Naive thymus-derived CD4-positive, alpha-beta T cell (primary cell): ENCODE data around the gene TP53I11. TPM values are rescaled to one million over a fixed set of nuclear protein-coding genes. Genes with fewer than 3 reads are reported as not detected.
A peak's percentile ranks its signal among the peaks of the same experiment; 100 is the strongest.

Experiments used
- ATAC-seq: fragments of 150-1000 bp; cut with Tn5 transposase; 2 replicates; pipeline ENCODE4 v1.10.0; 2021; ENCODE audit warnings: mild to moderate bottlenecking, moderate library complexity
- CTCF ChIA-PET: fragments of 350-600 bp; sonication (Branson Sonifier 250); formaldehyde crosslinking; loops from one replicate; lab custom pipeline; 2021; ENCODE audit warnings: antibody characterized with exemption; lab: Charles Lee
- POLR2A ChIA-PET: fragments of 350-600 bp; sonication (Branson Sonifier 250); formaldehyde crosslinking; loops from one replicate; lab custom pipeline; 2021; ENCODE audit warnings: antibody characterized with exemption, inconsistent platforms; lab: Charles Lee
- DNase-seq, 9 donors: peaks; one replicate each; pipeline versions ENCODE4 v3.0.0 to v3.0.0-alpha.2; 2020 to 2022; ENCODE audit warnings: mixed read lengths in 1 of 9
- H3K27ac ChIP-seq: one replicate; pipeline ENCODE4 v1.7.0; 2013; ENCODE audit warnings: mild to moderate bottlenecking, low read depth, low read length, moderate library complexity
- H3K27me3 ChIP-seq, 2 donors: one replicate each; pipeline ENCODE4 v1.7.0; 2013; ENCODE audit warnings: low read length in 2 of 2, mild to moderate bottlenecking in 2 of 2, moderate library complexity in 2 of 2; ENCODE audit not compliant: control insufficient read depth in 2 of 2, insufficient read depth in 2 of 2
- H3K36me3 ChIP-seq, 3 experiments: 1 replicate in 2 of 3; 2 replicates in 1 of 3; pipeline ENCODE4 v1.7.0; 2013; ENCODE audit warnings: low read length in 3 of 3, mild to moderate bottlenecking in 3 of 3, moderate library complexity in 1 of 3; ENCODE audit not compliant: insufficient read depth in 3 of 3, control insufficient read depth in 2 of 3
- H3K4me1 ChIP-seq, 2 donors: one replicate each; pipeline ENCODE4 v1.7.0; 2013; ENCODE audit warnings: low read length in 2 of 2, mild to moderate bottlenecking in 2 of 2, moderate library complexity in 1 of 2; ENCODE audit not compliant: control insufficient read depth in 2 of 2, insufficient read depth in 2 of 2
- H3K4me3 ChIP-seq: 2 replicates; pipeline ENCODE4 v1.7.0; 2013; ENCODE audit warnings: mild to moderate bottlenecking, low read length
- H3K9me3 ChIP-seq, 3 experiments: 1 replicate in 2 of 3; 2 replicates in 1 of 3; pipeline ENCODE4 v1.7.0; 2013; ENCODE audit warnings: low read length in 3 of 3; ENCODE audit not compliant: control insufficient read depth in 2 of 3
- H3K27ac Mint-ChIP-seq, 9 donors: one replicate each; pipeline ENCODE4 v1.8.0; 2020 to 2022; ENCODE audit warnings: mixed read lengths in 9 of 9, mild to moderate bottlenecking in 8 of 9, moderate library complexity in 5 of 9, inconsistent platforms in 2 of 9
- H3K27me3 Mint-ChIP-seq, 5 donors: one replicate each; pipeline ENCODE4 v1.8.0; 2021 to 2022; ENCODE audit warnings: mixed read lengths in 5 of 5, mild to moderate bottlenecking in 1 of 5
- H3K36me3 Mint-ChIP-seq, 5 donors: one replicate each; pipeline ENCODE4 v1.8.0; 2020 to 2022; ENCODE audit warnings: mixed read lengths in 5 of 5, mild to moderate bottlenecking in 3 of 5, inconsistent platforms in 1 of 5
- H3K4me1 Mint-ChIP-seq, 7 donors: one replicate each; pipeline ENCODE4 v1.8.0; 2020 to 2022; ENCODE audit warnings: mixed read lengths in 7 of 7, mild to moderate bottlenecking in 3 of 7, inconsistent platforms in 1 of 7
- H3K4me3 Mint-ChIP-seq, 10 donors: one replicate each; pipeline ENCODE4 v1.8.0; 2020 to 2022; ENCODE audit warnings: mild to moderate bottlenecking in 10 of 10, mixed read lengths in 10 of 10, moderate library complexity in 6 of 10, inconsistent platforms in 2 of 10
- H3K9me3 Mint-ChIP-seq, 11 donors: one replicate each; pipeline ENCODE4 v1.8.0; 2020 to 2022; ENCODE audit warnings: mixed read lengths in 11 of 11, mild to moderate bottlenecking in 4 of 11, inconsistent platforms in 1 of 11, moderate library complexity in 1 of 11
- intact Hi-C, 2 donors: fragments of 100-400 bp; cut with micrococcal nuclease; formaldehyde crosslinking; loops; one replicate each; pipeline ENCODE4 v1.15.1; 2023
- polyA plus RNA-seq, 2 donors: library from polyadenylated mRNA; unstranded; fragments of 300-500 nt; fragmentation: Illumina TruSeq; gene quantifications; one replicate each; pipeline ENCODE4 v1.2.3, GENCODE V29; 2021
- total RNA-seq, 6 experiments: library from RNA in 5 of 6; stranded (reverse) in 5 of 6; gene quantifications; 1 replicate in 5 of 6; 2 replicates in 1 of 6; pipeline ENCODE4 v1.2.3 and lab custom pipeline; 2021 to 2026

TP53I11 gene
- total and polyA plus RNA-seq, 7 experiments from 2014 or later: 0.35 to 7.6 (median 1.2) TPM

DNA sequence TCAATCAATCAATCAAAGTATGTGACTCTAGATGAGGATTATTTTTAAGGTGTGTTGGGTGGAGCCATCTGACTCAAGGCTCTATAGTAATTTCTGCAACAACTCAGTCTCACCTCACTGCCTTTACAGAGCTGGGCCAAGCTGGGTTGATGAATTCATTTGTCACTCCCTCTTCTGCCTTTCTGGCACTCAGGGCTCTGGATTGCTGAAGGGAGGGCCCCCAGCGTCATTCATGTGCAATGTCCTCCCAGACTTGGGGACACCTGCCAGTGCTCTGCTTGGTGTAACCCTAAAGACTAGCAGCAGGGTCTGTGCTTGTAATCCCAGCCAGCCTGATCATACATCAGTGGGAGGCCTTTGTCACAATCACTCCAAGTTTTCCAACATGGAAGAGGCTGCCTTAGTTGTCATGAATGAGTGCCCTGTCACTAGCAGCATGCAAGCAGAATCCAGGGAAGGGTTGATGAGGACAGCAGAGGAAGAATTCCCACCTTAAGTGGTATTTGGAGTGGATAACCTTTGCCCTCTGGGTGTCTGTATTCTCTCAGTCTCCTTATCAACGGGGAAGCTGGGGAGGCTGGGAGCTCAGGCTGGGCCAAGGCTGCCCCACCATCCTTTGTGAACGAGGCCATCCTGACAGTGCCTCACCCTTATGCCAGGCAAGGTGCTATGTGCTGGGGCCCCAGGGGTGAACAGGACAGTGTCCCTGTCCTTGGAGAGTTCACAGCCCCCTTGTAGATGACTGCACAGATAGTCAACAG lies 2.0 kb upstream of the TP53I11 start:
- peaks cover 0 to 6% of the 10 kb centered on the region in 2 donors for H3K4me1 ChIP-seq
- no peaks in the 10 kb centered on the region for H3K9me3 ChIP-seq
- DNase-seq: no peak
- ATAC-seq: no peak
- no peak overlapping the region for H3K27ac ChIP-seq
- Mint-ChIP-seq H3K27me3 (peaks cover 0 to 32% (median 8%) of the 10 kb centered on the region in 5 donors), H3K27ac (peak overlapping the region in 1 of 9 donors; percentile 72), H3K36me3 (no peaks in the 10 kb centered on the region), H3K9me3 (no peaks in the 10 kb centered on the region), H3K4me1 (peaks cover 0 to 19% (median 6%) of the 10 kb centered on the region in 7 donors), H3K4me3 (peak overlapping the region in 3 of 10 donors; percentile 9 to 81 (median 48))
- H3K36me3 ChIP-seq: no peaks in the 10 kb centered on the region
- intact Hi-C loops: loop anchor here in 1 of 2 donors (5.0 kb wide), 2 partner anchors 130 to 150 kb away; no protein-coding TSS in a partner anchor
- CTCF ChIA-PET: no interaction called here
- POLR2A ChIA-PET: no interaction called here
- H3K27me3 ChIP-seq: no peaks in the 10 kb centered on the region
- H3K4me3 ChIP-seq: no peak overlapping the region

GRCh38 chr11:44952082-44952481 lies 1.4 kb upstream of the TP53I11 start:
- H3K36me3 Mint-ChIP-seq: no peaks in the 10 kb centered on the region
- H3K27me3 Mint-ChIP-seq: peaks cover 0 to 37% (median 8%) of the 10 kb centered on the region in 5 donors
- no peaks in the 10 kb centered on the region for H3K9me3 Mint-ChIP-seq
- ChIA-PET CTCF (no interaction called here), POLR2A (no interaction called here)
- peaks cover 0 to 19% (median 6%) of the 10 kb centered on the region in 7 donors for H3K4me1 Mint-ChIP-seq
- no peak overlapping the region for H3K27ac Mint-ChIP-seq
- Histone ChIP-seq H3K27ac (no peak overlapping the region), H3K9me3 (no peaks in the 10 kb centered on the region), H3K27me3 (no peaks in the 10 kb centered on the region), H3K4me1 (peaks cover 0 to 6% of the 10 kb centered on the region in 2 donors), H3K4me3 (no peak overlapping the region), H3K36me3 (no peaks in the 10 kb centered on the region)
- no peak for DNase-seq
- no peak for ATAC-seq
- intact Hi-C loops: loop anchor here in 1 of 2 donors (5.0 kb wide), 2 partner anchors 130 to 150 kb away; no protein-coding TSS in a partner anchor
- H3K4me3 Mint-ChIP-seq: peak overlapping the region in 7 of 10 donors; percentile 14 to 81 (median 69)

- H3K27ac Mint-ChIP-seq: no peak overlapping the region
- DNase-seq: peak in 5 of 9 donors; percentile 11 to 42 (median 21)
- H3K4me3 ChIP-seq: peak overlapping the region; percentile 62
- H3K27me3 ChIP-seq: no peaks in the 10 kb centered on the region
- no peaks in the 10 kb centered on the region for H3K36me3 Mint-ChIP-seq
- no peaks in the 10 kb centered on the region for H3K9me3 ChIP-seq
- intact Hi-C loops: loop anchor here in 1 of 2 donors (5.0 kb wide), 2 partner anchors 132 to 152 kb away; no protein-coding TSS in a partner anchor
- H3K9me3 Mint-ChIP-seq: no peaks in the 10 kb centered on the region
- H3K27ac ChIP-seq: no peak overlapping the region
- no peak for ATAC-seq
- H3K4me1 Mint-ChIP-seq: peaks cover 0 to 16% (median 6%) of the 10 kb centered on the region in 7 donors
- ChIA-PET POLR2A (no interaction called here), CTCF (interaction anchor here (0.6 to 0.9 kb wide), 2 partner anchors 132 to 155 kb away, joined by 3 read pairs; no protein-coding TSS in a partner anchor)
- H3K36me3 ChIP-seq: no peaks in the 10 kb centered on the region
- H3K4me3 Mint-ChIP-seq: peak overlapping the region; percentile 32 to 87 (median 78)
- peaks cover 0 to 37% (median under 1%) of the 10 kb centered on the region in 5 donors for H3K27me3 Mint-ChIP-seq
- H3K4me1 ChIP-seq: peaks cover 0 to 6% of the 10 kb centered on the region in 2 donors
These were observed 555 bp downstream of the TP53I11 start for GRCh38 chr11:44950031-44950624.

GRCh38 chr11:44949160-44950030 lies 1.3 kb downstream of the TP53I11 start:
- Histone ChIP-seq H3K9me3 (no peaks in the 10 kb centered on the region), H3K4me3 (peak overlapping the region; percentile 62), H3K27ac (no peak overlapping the region), H3K4me1 (peaks cover 0 to 6% of the 10 kb centered on the region in 2 donors), H3K36me3 (no peaks in the 10 kb centered on the region), H3K27me3 (no peaks in the 10 kb centered on the region)
- DNase-seq (peak in 3 of 9 donors; percentile 19 to 29 (median 21)), ATAC-seq (peak; percentile 34)
- H3K36me3 Mint-ChIP-seq: no peaks in the 10 kb centered on the region
- POLR2A ChIA-PET: no interaction called here
- no peaks in the 10 kb centered on the region for H3K9me3 Mint-ChIP-seq
- peaks cover 0 to 11% (median 5%) of the 10 kb centered on the region in 7 donors for H3K4me1 Mint-ChIP-seq
- H3K27me3 Mint-ChIP-seq: peaks cover 0 to 37% (median 0%) of the 10 kb centered on the region in 5 donors
- peak overlapping the region in 1 of 9 donors; percentile 51 for H3K27ac Mint-ChIP-seq
- CTCF ChIA-PET: interaction anchor here (0.9 to 1.8 kb wide), 3 partner anchors 133 to 155 kb away, joined by 3 to 8 read pairs (median 7); no protein-coding TSS in a partner anchor
- H3K4me3 Mint-ChIP-seq: peak overlapping the region; percentile 35 to 88 (median 80)
- intact Hi-C loops: loop anchor here in 1 of 2 donors (5.0 kb wide), 2 partner anchors 133 to 153 kb away; no protein-coding TSS in a partner anchor

DNA sequence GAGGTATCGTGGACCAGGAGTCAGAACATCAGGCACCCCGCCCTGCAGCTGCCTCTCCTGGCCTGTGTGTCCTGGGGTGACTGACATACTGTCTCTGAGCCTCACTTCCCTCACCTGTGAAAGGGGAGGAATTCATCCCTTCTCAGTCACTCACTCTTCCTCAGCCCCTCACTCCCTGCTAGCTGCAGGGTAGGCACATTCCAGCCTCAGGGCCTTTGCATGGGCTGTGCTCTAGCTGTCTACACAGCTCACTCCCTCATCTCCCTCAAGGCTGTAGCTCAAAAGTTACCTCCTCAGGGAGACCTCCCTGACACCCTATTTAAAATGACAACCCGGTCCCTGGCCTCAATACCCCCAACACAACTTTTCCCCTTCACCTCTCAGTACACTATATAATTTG lies 2.5 kb downstream of the TP53I11 start:
- ChIA-PET CTCF (interaction anchor here (0.6 to 1.8 kb wide), 4 partner anchors 152 to 385 kb away, joined by 3 to 8 read pairs (median 6); no protein-coding TSS in a partner anchor), POLR2A (interaction anchor here (0.7 kb wide), 1 partner anchor 10 kb away, joined by 4 read pairs; no protein-coding TSS in a partner anchor)
- peaks cover 0 to 11% of the 10 kb centered on the region in 2 donors for H3K4me1 ChIP-seq
- no peak overlapping the region for H3K27ac ChIP-seq
- no peaks in the 10 kb centered on the region for H3K9me3 ChIP-seq
- H3K36me3 ChIP-seq: no peaks in the 10 kb centered on the region
- ATAC-seq (no peak), DNase-seq (no peak)
- H3K4me3 ChIP-seq: no peak overlapping the region
- intact Hi-C loops: no loop called here
- Mint-ChIP-seq H3K27me3 (peaks cover 0 to 41% (median 0%) of the 10 kb centered on the region in 5 donors), H3K4me1 (peaks cover 4 to 17% (median 6%) of the 10 kb centered on the region in 7 donors), H3K9me3 (no peaks in the 10 kb centered on the region), H3K4me3 (peak overlapping the region in 2 of 10 donors; percentile 59 to 88), H3K36me3 (no peaks in the 10 kb centered on the region), H3K27ac (peak overlapping the region in 1 of 9 donors; percentile 51)
- H3K27me3 ChIP-seq: no peaks in the 10 kb centered on the region
